Endothelial cell of umbilical vein (primary cell): ENCODE data around the gene DDX10. TPM values are rescaled to one million over a fixed set of nuclear protein-coding genes. Genes with fewer than 3 reads are reported as not detected.

Experiments
- BruUV-seq: library from RNA; stranded (reverse); fragments of 400-500 nt; replicated peaks from 2 replicates; lab custom pipeline; 2021; lab: Mats Ljungman, UMichigan
- CTCF ChIA-PET: fragments of 300-600, 350-600 bp; sonication (Branson Sonifier 250); formaldehyde crosslinking; loops from one replicate; lab custom pipeline; 2021; ENCODE audit warnings: antibody characterized with exemption, inconsistent platforms; lab: Charles Lee
- POLR2A ChIA-PET: fragments of 300-600, 350-600 bp; sonication (Branson Sonifier 250); formaldehyde crosslinking; loops from one replicate; lab custom pipeline; 2021; ENCODE audit warnings: antibody characterized with exemption, inconsistent platforms; lab: Charles Lee
- DNase-seq: peaks from one replicate; pipeline ENCODE4 v3.0.0-alpha.2; 2011; ENCODE audit warnings: low read depth, low spot score
- FAIRE-seq: peaks from 2 replicates; lab custom pipeline; 2011; peaks lifted over from hg19 to GRCh38; lab: Jason Lieb, UNC
- H2AFZ ChIP-seq: 2 replicates; pipeline ENCODE4 v1.6.0; 2012; ENCODE audit warnings: low read depth, low read length, control low read depth, inconsistent platforms
- H3K27ac ChIP-seq: 2 replicates; pipeline ENCODE4 v1.5.1; 2011; ENCODE audit warnings: low read depth, mild to moderate bottlenecking, control low read depth, low read length, moderate library complexity; ENCODE audit not compliant: insufficient read depth
- H3K27me3 ChIP-seq, 2 experiments: 2 replicates each; pipeline versions ENCODE4 v1.6.0 to v1.6.1; 2011; ENCODE audit warnings: low read length in 2 of 2, mixed read lengths in 1 of 2; ENCODE audit not compliant: control insufficient read depth in 2 of 2, insufficient read depth in 2 of 2
- H3K36me3 ChIP-seq, 2 experiments: 2 replicates in 1 of 2; 3 replicates in 1 of 2; pipeline ENCODE4 v1.5.1; 2011; ENCODE audit warnings: low read length in 2 of 2, mild to moderate bottlenecking in 1 of 2, moderate library complexity in 1 of 2; ENCODE audit not compliant: control insufficient read depth in 2 of 2, insufficient read depth in 2 of 2; ENCODE audit errors: extremely low read depth in 1 of 2
- H3K4me1 ChIP-seq: 3 replicates; pipeline ENCODE4 v1.5.1; 2011; ENCODE audit warnings: mild to moderate bottlenecking, low read length; ENCODE audit not compliant: control insufficient read depth, insufficient read depth; ENCODE audit errors: extremely low read depth
- H3K4me2 ChIP-seq: 2 replicates; pipeline ENCODE4 v1.6.1; 2011; ENCODE audit warnings: low read length, control low read depth, mixed read lengths; ENCODE audit not compliant: insufficient read depth
- H3K4me3 ChIP-seq, 3 experiments: fragments of 200-600 bp in 1 of 3; sonication (generic), shearing (Covaris generic) in 1 of 3; replicated peaks in 1 of 3; 2 replicates each; pipeline ENCODE4 v1.5.1; 2011 to 2016; ENCODE audit warnings: control low read depth in 3 of 3, low read length in 3 of 3, mild to moderate bottlenecking in 2 of 3, inconsistent platforms in 1 of 3, low read depth in 1 of 3, moderate library complexity in 1 of 3; ENCODE audit not compliant: insufficient read depth in 1 of 3
- H3K79me2 ChIP-seq: 2 replicates; pipeline ENCODE4 v1.6.0; 2012; ENCODE audit warnings: low read length, inconsistent platforms; ENCODE audit not compliant: control insufficient read depth, insufficient read depth
- H3K9ac ChIP-seq: replicated peaks from 2 replicates; pipeline ENCODE3; 2011; ENCODE audit warnings: low read length, control low read depth; ENCODE audit not compliant: insufficient read depth; ENCODE audit errors: extremely low read depth
- H3K9me1 ChIP-seq: replicated peaks from 3 replicates; pipeline ENCODE4 v1.6.0; 2011; ENCODE audit warnings: mild to moderate bottlenecking, low read length; ENCODE audit not compliant: control insufficient read depth, insufficient read depth; ENCODE audit errors: extremely low read depth
- H3K9me3 ChIP-seq: replicated peaks from 2 replicates; pipeline ENCODE4 v1.5.1; 2012; ENCODE audit warnings: low read length, inconsistent platforms; ENCODE audit not compliant: control insufficient read depth, insufficient read depth
- H4K20me1 ChIP-seq: replicated peaks from 2 replicates; pipeline ENCODE3; 2011; ENCODE audit warnings: mild to moderate bottlenecking, low read length; ENCODE audit not compliant: control insufficient read depth, insufficient read depth; ENCODE audit errors: extremely low read depth
- CTCF ChIP-seq, 2 donors: IDR thresholded peaks; 1 replicate in 1 of 2; 2 replicates in 1 of 2; pipeline ENCODE4 v1.5.1; 2011; ENCODE audit warnings: low read length in 2 of 2, mild to moderate bottlenecking in 2 of 2, moderate library complexity in 2 of 2, control low read depth in 1 of 2, inconsistent platforms in 1 of 2, low read depth in 1 of 2; ENCODE audit not compliant: insufficient read depth in 1 of 2; ENCODE audit errors: extremely low read depth in 1 of 2
- EZH2 ChIP-seq: IDR thresholded peaks from 2 replicates; pipeline ENCODE4 v1.6.1; 2012; ENCODE audit warnings: borderline replicate concordance, low read depth, mild to moderate bottlenecking, moderate library complexity, low read length, inconsistent platforms; ENCODE audit not compliant: severe bottlenecking
- FOS ChIP-seq: IDR thresholded peaks from 2 replicates; pipeline ENCODE4 v1.6.1; 2011; ENCODE audit warnings: mild to moderate bottlenecking, low read length, moderate library complexity, borderline replicate concordance; ENCODE audit not compliant: insufficient read depth
- GATA2 ChIP-seq: IDR thresholded peaks from 2 replicates; pipeline ENCODE4 v1.7.0; 2011; ENCODE audit warnings: low read depth, mild to moderate bottlenecking, moderate library complexity, mixed read lengths, low read length; ENCODE audit not compliant: insufficient read length, insufficient read depth
- JUN ChIP-seq: IDR thresholded peaks from 2 replicates; pipeline ENCODE4 v1.6.1; 2011; ENCODE audit warnings: borderline replicate concordance, low read depth; ENCODE audit not compliant: insufficient read length, insufficient read depth
- MYC ChIP-seq: IDR thresholded peaks from one replicate; pipeline ENCODE4 v1.6.1; 2011; ENCODE audit warnings: mild to moderate bottlenecking, low read depth, low read length
- POLR2AphosphoS5 ChIP-seq: IDR thresholded peaks from 2 replicates; pipeline ENCODE4 v1.6.1; 2012; ENCODE audit warnings: low read depth, mild to moderate bottlenecking, control low read depth, low read length, moderate library complexity; ENCODE audit not compliant: insufficient read depth
- dilution Hi-C: fragments of 300-500 bp; cut with MboI; formaldehyde crosslinking; loops from one replicate; pipeline ENCODE4 v1.15.0; 2019; ENCODE audit warnings: low sequenced_read_pairs; ENCODE audit not compliant: extremely low pct_ligation_motif_present
- intact Hi-C: fragments of 100-400 bp; cut with micrococcal nuclease; formaldehyde crosslinking; loops from one replicate; pipeline ENCODE4 v1.10.0; 2022
- polyA plus RNA-seq, 4 experiments: library from polyadenylated mRNA; depleted of rRNA in 3 of 4; stranded (reverse) in 3 of 4; unstranded in 1 of 4; fragments of >200 nt; gene quantifications; 2 replicates each; pipeline versions ENCODE4 v1.2.1 to v1.2.3, GENCODE V29; 2011 to 2012; ENCODE audit warnings: missing spikeins in 1 of 4
- total RNA-seq: library from RNA; stranded (reverse); gene quantifications from 2 replicates; pipeline ENCODE4 v1.2.3, GENCODE V29; 2021

The DDX10 gene
- total and polyA plus RNA-seq, 2 donors (not counting 3 experiments of a cell fraction or from before 2014, with no cell fraction given) = 29.8 to 35.2 TPM

DNA sequence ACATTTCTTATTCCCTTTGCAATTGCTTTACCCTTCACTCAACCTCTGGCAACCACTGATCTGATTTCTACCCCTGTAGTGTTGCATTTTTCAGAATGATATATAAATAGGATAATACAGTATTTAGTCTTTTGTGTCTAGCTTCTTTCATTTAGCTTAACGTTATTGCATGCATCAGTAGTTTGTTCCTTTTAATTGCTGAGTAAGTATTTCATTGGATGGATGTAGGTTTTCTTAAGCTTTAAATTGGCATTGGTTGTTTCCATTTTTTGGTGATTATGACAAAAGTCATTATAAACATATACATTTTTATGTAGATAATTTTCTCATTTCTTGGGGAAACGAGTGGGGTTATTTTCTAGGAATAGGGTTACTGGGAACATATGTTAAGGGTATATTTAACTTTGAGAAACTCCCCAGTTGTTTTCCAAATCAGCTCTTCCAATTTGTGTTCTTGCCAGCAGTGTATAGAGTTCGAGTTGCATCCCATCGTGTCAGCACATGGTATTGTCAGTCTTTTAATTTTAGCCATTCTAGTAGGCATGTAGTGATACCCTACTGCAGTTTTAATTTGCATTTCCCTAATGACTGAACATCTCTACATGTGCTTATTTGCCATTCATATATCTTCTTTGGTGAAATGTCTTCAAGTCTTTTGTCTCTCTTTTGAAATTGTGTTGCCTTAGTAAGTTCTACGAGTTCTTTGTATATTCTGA is 60.3 kb downstream of the DDX10 start:
- Histone ChIP-seq H3K9me3 (no peaks in the 10 kb centered on the region), H3K27me3 (no peaks in the 10 kb centered on the region), H4K20me1 (no peaks in the 10 kb centered on the region), H3K27ac (no peak overlapping the region), H3K4me1 (no peaks in the 10 kb centered on the region), H3K9ac (no peak overlapping the region), H3K4me3 (no peak overlapping the region), H3K36me3 (peaks cover 0 to 3% of the 10 kb centered on the region in 2 experiments), H2AFZ (no peak overlapping the region), H3K79me2 (peaks cover 28% of the 10 kb centered on the region), H3K4me2 (no peak overlapping the region), H3K9me1 (no peaks in the 10 kb centered on the region)
- no TSS peak for BruUV-seq
- TF ChIP-seq FOS (no peak), GATA2 (no peak), CTCF (IDR thresholded peaks at IDR 0.05; ENCODE audit: extremely low read depth in 1 of 2, insufficient read depth in 1 of 2, low read depth in 1 of 2, low read length in 2 of 2) (no peak), MYC (no peak), EZH2 (no peak), JUN (no peak), POLR2AphosphoS5 (no peak)
- FAIRE-seq = no peak
- ChIA-PET POLR2A (no interaction called here), CTCF (interaction anchor here (1.2 to 2.4 kb wide), 2 partner anchors 9 to 13 kb away, joined by 3 to 16 read pairs; no protein-coding TSS in a partner anchor)
- intact Hi-C loops = no loop called here
- dilution Hi-C loops = no loop called here
- DNase-seq = no peak
